HG03558 (cell line): ENCODE data around the gene LRRC7.

Experiments
- ATAC-seq: cut with Tn5 transposase; IDR thresholded peaks from one replicate; pipeline ENCODE4 v1.9.1; 2021; ENCODE audit warnings: moderate number of reproducible peaks; ENCODE audit not compliant: unreplicated experiment; ENCODE audit errors: extremely low read depth

LRRC7 gene

DNA sequence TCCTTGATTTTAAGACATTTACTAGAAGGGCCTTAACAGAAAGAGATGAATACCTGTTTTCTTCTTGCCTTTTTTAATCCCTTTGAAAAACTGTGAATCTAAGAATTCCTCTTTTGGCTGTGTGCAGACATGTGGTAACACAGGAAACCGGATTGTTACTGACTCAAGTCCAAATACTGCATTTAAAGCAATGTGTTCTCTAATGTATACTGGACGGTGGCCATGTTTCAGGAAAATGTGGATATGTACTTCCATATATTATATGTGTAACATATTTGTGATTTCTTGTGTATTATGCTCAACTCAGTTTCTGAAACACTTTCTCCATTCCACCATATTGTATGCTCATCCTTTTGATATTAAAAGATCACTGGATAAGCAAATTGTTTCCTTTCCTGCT, 185.1 kb downstream of the LRRC7 start:
- ATAC-seq, result no peak

- ATAC-seq, result no peak
Measured at GRCh38 chr1:69754521-69754920, 186.8 kb downstream of the LRRC7 start.

DNA sequence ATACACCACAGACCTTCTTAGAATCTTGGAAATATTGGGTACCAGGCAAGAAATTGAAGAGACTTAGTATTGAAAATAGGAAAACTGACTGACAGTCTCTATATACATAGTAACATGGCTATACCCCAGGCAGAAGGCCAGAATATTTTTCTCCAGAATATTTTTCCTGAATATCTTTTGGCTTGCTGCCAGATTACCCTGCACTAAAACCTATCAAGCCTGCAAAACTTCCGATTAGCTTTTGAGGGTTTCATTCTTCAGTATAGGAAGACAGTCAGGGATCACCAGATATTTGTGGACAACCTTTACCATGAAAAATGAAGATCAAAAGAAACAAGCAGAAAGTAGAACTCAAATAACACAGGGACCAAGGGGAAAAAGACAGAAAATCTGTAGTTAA, 187.9 kb downstream of the LRRC7 start:
- no peak for ATAC-seq

- no peak for ATAC-seq
Measured at GRCh38 chr1:69765951-69766350, 198.2 kb downstream of the LRRC7 start.

GRCh38 chr1:69766431-69767180, 198.9 kb downstream of the LRRC7 start:
- ATAC-seq, result no peak

GRCh38 chr1:69776555-69776954, 208.8 kb downstream of the LRRC7 start:
- no peak for ATAC-seq

DNA sequence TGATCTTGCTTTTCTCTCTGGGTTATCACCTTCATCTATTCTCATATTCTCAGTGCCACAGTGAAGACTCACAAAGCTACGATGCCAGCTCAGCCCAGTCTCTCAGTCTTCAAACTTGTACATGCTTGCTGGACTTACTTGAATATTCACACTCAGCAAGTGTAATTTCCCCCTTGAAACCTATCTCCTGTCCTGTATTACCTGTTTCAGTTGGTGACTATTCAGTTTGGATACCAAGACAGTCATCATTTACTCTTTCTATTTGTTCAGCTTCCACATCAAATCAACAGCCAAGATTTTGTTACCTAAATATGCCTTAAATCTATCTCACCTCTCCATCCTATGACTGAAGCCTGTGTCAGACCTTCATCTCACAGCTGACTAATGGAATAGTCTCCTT, 209.7 kb downstream of the LRRC7 start:
- no peak for ATAC-seq

GRCh38 chr1:69777971-69778370, 210.2 kb downstream of the LRRC7 start:
- ATAC-seq, result no peak

DNA sequence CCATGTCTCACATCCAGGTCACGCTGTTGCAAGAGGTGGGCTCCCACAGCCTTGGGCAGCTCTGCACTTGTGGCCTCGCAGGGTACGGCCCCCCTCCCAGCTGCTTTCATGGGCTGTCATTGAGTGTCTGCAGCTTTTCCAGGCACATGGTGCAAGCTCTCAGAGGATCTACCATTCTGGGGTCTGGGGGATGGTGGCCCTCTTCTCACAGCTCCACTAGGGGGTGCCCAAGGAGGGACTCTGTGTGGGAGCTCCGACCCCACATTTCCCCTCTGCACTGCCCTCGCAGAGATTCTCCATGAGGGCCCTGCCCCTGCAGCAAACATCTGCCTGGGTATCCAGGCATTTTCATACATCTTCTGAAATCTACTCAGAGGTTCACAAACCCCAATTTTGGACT, 219.4 kb downstream of the LRRC7 start:
- no peak for ATAC-seq

GRCh38 chr1:69791311-69791710, 223.6 kb downstream of the LRRC7 start:
- no peak for ATAC-seq

DNA sequence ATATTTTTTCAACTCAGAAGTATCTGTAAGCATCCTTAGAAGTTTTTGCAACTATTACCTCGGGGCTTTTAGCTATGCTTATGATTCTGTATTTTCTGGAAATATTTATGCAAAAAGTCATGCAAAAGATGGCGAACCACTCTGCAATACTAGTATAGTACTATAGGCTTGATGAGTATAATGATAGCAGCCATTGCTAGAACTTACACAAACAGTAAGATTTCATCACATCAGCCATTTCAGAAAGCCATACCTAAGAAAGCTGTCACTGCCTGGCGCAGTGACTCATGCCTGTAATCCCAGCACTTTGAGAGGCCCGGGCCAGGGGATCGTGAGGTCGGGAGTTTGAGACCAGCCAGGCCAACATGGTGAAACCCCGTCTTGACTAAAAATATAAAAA, 227.1 kb downstream of the LRRC7 start:
- no peak for ATAC-seq

- no peak for ATAC-seq
Measured at GRCh38 chr1:69814926-69815325, 247.2 kb downstream of the LRRC7 start.

- no peak for ATAC-seq
Measured at GRCh38 chr1:69824932-69825331, 257.2 kb downstream of the LRRC7 start.

- no peak for ATAC-seq
Measured at GRCh38 chr1:69827732-69828131, 260.0 kb downstream of the LRRC7 start.

DNA sequence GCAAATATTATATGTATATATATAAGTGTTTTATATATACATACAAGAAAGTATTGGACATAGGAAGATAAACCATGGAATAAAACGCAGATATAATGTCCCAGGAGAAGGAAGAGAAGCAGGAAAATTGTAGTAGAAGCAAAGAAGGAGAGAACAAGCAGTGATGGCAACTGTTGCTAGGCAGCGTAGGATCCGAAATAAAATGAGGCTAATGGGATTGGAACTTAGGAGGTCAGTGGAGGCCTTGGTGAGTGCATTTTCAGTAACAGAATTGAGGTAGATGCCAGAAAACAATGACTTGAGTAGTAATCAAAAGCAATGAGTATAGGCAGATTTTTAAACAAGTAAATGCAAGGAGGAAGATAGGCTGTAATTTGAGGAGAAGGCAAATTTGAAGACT, 265.8 kb downstream of the LRRC7 start:
- no peak for ATAC-seq

DNA sequence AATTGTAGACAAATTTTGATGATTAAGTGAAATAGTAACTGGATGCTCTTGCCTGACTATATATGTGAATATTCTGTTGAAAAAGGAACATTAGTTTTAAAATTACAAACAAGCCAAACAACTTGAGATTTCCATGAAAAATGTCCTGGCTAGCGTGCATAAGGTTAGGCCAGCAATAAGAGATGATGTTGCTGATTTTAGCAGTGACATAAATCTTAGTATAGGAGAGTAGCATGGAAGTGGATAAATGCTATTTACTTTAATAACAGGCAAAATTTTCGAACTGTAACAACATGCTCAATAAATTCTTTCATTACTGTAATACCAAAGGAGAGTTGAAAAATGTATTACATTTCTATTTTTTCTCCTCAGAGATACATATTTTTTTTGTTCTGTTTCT, 266.6 kb downstream of the LRRC7 start:
- ATAC-seq, result no peak

DNA sequence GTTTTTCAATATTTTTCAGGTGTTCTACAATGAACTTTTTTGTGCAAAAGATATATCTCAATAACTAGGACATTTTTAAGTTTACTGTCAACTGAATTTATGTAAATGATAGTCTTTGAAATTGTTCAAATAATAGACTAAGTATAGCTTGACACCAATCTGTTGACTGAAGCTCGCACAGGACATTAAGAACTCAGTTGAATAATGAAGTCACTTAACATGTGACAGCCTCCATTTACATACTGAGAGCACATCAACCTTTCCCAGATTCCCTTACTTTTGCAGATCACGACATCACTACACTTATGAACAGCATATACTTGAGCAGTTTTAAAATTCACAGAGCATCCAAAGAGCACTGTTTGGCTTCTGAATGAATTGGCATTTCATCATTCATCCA, 268.2 kb downstream of the LRRC7 start:
- no peak for ATAC-seq

DNA sequence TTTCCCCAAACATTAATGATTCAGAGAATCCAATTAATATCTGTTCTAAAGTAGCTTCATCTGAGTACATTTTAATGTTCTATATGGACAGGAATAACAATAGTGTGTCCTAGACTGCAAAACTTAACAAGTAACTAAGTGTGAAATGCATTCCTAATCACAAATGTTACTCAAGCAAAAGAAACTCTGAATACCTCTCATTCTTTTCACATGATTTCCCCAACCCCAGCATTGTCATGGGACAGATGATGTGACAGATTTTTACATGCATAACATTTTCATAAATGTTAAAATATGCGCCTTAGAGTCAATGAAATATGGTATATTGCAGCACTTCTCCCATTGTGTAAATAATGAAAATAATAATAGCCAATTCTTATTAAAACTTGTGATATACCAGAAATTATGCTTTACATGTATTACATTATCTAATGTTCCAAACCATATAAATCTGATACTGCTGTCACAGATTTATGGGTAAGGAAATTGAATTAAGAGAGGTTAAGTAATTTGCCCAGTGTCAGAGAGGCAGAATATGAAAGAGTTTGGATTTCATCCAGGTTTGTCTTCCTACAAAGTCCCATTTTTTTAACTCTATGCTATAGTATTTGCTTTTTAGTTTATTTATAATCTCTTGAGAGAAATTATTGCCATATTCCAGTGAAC, 269.4 kb downstream of the LRRC7 start:
- ATAC-seq, result no peak

DNA sequence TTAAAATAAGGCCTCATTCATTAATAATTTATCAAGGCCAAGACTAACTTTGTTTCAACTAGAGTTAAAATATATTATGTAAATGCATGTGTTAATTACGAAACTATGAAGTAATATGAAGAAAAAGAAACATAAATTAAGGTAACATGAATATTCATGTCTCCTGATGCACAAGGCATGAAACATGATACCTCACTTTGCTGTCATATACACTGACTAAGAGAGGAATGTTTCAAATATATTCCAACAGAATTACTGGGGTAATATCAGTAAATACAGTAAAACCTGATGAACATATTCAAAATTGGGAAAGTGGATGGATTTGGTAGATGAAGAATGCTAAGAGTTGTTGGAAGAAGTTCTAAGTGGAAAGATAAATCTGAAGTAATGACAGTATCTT, 274.6 kb downstream of the LRRC7 start:
- no peak for ATAC-seq

- ATAC-seq, result no peak
Measured at GRCh38 chr1:69845655-69846054, 277.9 kb downstream of the LRRC7 start.

DNA sequence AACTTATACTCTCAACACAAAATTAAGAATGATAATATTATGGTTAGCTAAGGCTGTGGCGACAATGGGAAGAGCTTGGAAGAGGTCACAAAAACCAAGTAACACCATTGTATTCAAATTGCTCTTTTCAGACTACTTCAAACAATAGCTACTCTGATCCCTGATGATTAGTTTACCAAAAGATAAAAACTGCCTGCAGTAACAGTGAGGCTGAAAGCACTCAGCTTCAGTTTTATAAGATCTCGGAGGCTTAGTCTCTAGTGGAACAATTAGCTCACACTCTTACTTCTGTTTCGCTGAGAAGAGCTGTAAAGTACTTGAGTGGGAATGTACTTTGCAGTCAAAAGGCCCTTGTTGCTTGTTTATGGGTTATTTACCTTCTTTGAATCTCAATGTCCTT, 278.5 kb downstream of the LRRC7 start:
- ATAC-seq, result no peak

DNA sequence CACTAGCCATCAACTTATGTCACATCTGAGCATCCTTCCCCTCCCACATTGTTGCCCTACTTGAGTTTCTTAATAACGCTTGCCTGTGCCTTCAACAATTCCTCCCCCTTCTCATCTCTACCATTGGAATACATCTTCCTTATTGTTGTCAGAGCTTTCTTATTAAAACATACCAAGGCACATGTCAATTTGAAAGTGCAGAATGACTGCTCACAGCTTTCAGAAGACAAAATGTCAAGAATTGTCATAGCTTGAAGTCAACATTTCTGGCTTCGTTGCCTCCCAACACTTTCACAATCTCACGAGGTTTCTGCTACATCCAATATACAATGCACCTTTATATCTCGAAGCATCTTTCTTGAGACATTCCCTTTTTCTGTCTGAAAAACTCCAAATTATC, 279.9 kb downstream of the LRRC7 start:
- ATAC-seq, result no peak
